NCI-H2081 (cell line): Measurements from ENCODE around the gene CPT1A.

Experiments used
- DNase-seq, 2 experiments: peaks; one replicate each; lab custom pipeline; 2025; lab: John Stamatoyannopoulos, UW

The CPT1A gene

DNA sequence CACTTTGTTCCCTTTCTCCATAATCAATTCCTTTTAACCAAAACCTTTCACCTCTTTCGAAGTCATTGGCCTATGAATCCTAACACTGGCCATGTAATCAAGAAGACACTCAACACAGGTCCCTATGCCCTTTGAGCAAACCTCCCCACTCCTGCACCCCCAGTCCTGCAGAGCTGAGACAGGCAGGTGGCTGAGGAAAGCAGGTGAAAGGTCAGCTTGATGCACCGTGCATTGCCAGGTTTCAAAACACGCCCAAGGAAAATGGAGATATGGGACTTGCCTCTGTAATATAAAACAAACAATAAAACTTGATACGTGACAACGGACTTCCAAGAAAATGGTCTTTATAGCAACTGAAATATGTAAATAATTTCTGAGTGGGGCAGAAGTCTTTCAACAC, 10.6 kb downstream of the CPT1A start:
- DNase-seq: no peak

GRCh38 chr11:68829581-68829980, 12.1 kb downstream of the CPT1A start:
- no peak for DNase-seq

- DNase-seq: no peak
Measured at GRCh38 chr11:68828957-68829356, 12.8 kb downstream of the CPT1A start.

GRCh38 chr11:68828155-68828931, 13.4 kb downstream of the CPT1A start:
- DNase-seq: no peak

DNA sequence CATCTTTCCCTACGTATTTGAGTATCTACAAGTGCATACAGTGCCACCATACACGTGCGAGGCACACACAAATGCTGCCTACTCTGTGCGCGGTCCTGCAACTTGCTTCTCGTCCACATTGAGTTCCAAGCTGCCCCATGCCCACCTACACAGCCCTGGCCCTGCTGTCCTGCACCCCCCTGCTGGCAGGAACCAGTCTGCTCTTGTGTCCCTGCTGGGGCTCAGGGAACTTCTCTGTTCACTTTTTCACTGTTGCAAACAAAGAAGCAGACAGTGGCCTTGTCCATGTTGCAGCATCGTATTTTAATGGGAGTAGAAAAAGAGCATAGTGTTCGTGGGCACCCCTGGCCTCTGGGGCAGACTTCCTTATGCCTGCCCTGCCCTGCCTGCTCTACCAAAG, 14.0 kb downstream of the CPT1A start:
- no peak for DNase-seq

DNA sequence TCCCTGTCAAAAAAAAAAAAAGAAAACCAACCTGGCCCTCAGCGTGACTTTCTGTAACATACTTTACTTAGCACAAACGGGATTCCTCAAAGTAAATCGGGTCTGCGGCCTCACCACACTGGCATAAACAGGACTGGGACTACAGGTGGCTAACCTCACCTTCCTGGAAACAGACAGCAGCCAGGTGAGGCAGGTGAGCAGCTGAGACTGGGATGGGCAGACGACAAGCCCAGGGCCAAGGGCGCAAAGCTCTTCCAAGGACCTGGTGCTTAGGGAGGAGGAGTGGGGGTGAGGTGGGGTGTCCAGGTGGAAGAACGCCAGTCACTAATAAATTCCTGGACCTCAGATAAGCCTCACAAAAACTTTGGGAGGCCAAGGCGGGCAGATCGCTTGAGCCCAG, 15.0 kb downstream of the CPT1A start:
- DNase-seq: no peak

DNA sequence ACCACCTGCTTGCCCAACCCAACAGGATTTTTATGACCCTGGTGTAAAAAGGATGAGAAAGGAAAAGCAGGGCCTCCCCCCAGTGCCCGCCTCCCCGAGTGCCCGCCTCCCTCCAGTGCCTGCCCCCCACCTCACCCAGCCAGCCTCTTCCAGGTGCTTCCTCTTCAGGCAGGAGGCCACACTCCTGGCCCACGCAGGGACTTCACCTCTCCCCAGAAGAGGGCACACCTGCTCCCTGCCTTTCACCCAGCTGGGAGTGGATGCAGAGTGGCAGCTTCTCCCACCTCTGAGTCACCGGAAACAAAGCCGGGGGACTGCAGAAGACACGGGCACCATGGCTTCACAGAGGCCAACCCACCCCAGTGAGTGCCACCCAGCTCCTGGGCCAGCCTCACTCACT, 16.1 kb downstream of the CPT1A start:
- DNase-seq: no peak

DNA sequence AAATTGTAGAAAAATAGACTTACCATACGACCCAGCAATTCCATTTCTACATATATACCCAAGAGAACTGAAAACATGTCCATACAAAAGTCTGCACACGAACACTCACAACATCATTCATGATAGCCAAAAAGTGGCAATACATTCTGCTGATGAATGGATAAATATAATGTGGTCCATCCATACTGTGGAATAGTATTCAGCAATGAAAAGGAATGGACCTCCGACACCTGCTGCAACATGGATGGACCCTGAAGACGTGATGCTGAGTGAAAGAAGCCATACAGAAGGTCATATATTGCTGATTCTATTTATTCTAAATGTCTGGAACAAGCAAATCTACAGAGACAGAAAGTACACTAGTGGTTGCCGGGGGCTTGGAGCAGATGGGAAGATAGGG, 19.2 kb downstream of the CPT1A start:
- DNase-seq: no peak

DNA sequence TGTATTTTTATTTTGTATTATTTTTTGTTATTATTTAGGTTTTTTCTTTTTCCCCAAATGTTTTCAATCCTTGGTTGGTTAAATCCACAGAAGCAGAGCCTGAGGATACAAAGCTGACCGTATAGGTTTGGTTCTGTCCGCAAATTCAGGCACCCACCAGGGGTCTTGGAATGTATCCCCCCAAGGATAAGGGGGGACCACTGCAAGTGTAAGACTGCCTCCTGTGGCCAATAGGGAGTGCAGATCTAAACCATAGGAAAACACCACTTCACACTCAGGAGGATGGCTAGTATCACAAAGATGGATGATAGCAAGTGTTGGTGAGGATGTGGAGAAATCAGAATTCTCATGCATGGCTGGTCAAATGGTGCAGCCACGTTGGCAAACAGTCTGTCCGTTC, 20.0 kb downstream of the CPT1A start:
- no peak for DNase-seq

GRCh38 chr11:68819362-68819761, 22.4 kb downstream of the CPT1A start:
- DNase-seq: no peak

- no peak for DNase-seq
Measured at GRCh38 chr11:68818181-68818580, 23.5 kb downstream of the CPT1A start.

DNA sequence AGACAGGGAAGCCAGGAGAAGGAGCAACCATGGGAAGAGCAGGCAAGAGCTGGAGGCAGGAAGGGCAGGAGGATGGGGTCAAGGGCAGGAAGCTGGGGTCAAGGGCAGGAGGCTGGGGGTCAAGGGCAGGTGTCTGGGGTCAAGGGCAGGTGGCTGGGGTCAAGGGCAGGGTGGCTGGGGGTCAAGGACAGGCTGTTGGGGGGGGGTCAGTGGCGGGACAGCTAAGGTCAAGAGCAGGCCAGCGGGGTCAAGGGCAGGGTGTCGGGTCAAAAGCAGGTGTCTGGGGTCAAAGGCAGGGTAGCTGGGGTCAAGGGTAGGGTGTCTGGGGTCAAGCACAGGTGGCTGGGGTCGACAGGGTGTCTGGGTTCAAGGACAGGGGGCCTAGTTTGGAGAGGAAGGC, 24.2 kb downstream of the CPT1A start:
- DNase-seq: no peak

DNA sequence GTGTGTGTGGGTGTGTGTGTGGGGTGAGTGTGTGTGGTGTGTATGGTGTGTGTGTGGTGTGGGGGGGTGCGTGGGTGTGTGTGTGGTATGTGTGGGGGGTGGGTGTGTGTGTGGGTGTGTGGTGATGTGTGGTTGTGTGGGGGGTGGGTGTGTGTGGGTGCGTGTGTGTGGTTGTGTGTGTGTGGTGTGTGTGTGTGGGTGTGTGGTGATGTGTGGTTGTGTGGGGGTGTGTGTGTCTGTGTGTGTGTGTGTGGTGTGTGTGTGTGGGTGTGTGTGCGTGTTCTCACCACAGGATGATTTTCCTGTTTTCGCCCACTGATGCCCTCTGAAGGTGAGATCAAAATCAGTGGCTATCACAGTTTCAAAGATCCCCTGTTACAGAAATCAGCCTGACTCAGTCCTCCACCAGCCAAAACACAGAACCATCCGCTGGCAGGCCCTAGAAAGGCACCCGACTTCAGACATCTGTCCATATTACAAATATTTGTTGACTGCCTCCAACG, 24.7 kb downstream of the CPT1A start:
- no peak for DNase-seq

- DNase-seq: no peak
Measured at GRCh38 chr11:68816251-68816776, 25.4 kb downstream of the CPT1A start.

DNA sequence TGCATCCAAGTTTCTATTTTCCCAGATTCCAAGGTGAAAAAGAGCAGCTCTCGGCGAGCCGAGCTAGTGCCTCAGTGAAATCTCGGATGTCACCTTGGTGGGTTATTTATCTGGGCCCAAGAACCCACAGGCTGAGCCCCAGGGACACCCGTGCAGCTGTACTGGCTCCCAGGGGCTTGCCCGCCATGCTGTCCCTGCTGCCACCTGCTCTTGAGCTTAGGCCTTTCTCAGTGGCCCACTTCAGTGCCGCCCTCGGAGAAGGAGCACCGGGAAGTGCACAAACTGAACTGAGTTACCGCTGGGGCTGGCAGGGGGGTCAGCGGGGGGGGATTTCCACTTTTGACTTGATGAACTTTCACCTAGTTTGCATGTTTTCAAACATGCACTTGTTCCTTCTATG, 27.9 kb downstream of the CPT1A start:
- DNase-seq: no peak

DNA sequence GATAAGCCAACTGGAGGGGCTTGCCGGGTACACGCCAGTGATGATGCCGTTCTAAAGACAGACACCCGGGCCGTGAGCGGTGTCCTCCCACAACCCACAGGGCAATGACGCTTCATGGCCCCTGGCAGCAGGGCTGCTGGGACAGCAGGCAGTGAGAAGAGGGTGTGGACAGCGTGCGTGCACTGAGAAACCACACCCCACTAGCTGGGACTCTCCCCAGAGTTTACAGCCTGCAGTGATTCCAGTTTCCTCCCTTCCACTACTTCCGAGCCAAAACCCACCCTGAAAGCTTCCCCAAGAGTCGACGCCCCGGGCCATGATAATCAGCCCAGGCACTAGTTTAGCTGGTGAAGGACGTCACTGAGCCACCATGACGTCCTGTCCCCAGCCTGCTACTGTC, 29.2 kb downstream of the CPT1A start:
- DNase-seq: no peak

GRCh38 chr11:68810164-68810563, 31.6 kb downstream of the CPT1A start:
- no peak for DNase-seq

GRCh38 chr11:68809506-68809905, 32.2 kb downstream of the CPT1A start:
- no peak for DNase-seq

- no peak for DNase-seq
Measured at GRCh38 chr11:68808787-68809186, 32.9 kb downstream of the CPT1A start.

GRCh38 chr11:68806931-68807844, 34.5 kb downstream of the CPT1A start:
- DNase-seq: no peak

DNA sequence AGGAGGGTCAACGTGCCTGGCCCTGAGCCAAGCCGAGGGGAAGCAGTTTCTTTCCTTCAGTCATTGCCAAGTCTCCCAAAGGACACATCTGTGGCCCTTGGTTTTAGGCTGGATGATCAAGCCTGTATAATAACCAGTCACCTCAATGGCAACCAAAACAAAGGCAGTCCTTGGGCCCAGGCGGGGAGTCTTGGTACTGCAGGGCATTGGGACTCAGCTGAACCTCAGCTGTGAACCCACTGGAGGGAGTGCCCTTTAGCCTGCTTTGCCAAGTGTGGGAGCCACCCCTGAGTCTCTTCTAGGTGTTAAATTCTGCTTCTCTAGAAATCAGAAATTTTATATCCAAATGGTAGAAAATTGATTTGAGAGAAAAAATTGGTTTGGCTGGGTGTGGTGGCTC, 36.9 kb downstream of the CPT1A start:
- DNase-seq: no peak

DNA sequence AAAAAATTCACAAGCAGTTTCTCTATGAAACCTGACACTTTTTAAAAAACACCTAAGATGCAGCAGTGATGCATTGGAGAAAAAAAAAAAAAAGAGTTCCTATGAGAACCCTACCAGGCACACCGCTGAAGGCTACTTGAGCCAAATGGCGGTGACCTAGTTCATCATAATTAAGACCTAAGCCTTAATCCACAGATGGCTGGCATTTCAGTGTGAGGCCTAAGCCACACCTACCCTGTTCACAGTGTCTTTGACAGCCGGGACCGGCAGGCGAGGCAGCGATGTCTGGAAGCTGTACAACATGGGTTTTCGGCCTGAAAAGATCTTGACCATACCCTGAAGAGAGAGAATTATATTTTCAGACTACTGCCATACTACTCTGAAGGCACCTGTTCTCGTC, 38.0 kb downstream of the CPT1A start:
- no peak for DNase-seq
